Activated CD4-positive, CD25-positive, alpha-beta regulatory T cell treated with anti-CD3 and anti-CD28 coated beads, Interleukin-2, amount 50 U/mL, for 72 hours (primary cell): Measurements from ENCODE around the gene AGPAT1.

ENCODE experiments used
- DNase-seq: peaks from one replicate; pipeline ENCODE4 v3.0.0; 2021

Gene AGPAT1

DNA sequence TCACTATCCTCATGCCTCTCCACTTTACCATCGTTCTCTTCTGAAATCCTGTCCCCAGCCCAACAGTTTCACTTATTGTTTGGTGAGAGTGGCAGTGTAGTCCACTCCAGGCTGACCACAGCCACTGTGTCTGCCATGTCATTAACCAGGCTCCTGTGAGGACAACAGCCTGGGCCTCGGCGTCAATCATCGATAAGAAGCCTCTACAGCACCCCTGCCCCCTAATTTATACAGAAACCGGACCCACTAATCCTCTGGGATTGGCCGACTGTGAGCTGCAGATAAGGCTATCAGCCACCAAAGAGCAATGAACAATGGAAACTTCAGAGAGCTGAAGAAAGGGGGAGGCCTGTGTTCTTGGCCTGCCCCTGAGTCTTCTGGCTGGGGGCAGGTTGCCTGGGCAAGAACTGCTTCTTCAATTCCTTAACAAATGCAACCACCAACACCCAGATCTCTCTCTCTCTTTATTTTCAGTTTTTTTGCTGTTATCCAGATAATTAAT lies 8.1 kb downstream of the AGPAT1 start:
- no peak for DNase-seq

DNA sequence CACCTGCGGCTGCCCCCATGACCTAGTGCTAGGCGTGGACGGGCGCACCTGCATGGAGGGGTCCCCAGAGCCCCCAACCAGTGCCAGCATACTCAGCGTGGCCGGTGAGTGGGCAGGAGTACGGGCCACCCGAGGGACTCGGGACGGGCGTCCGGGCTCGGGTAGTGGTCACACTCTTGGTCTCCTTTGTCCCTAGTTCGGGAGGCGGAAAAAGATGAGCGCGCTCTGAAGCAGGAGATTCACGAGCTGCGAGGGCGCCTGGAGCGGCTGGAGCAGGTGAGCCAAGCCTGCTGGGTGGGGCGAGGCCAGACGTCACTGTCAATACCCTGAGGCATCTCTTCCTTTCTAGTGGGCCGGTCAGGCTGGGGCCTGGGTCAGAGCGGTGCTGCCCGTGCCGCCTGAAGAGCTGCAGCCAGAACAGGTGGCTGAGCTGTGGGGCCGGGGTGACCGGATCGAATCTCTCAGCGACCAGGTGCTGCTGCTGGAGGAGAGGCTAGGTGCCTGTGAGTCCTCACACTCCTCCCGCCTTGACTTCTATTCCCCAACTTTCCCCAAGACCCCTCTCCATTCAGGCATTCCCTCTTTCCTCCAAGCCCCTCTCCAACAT lies 8.6 kb downstream of the AGPAT1 start:
- DNase-seq: no peak

DNA sequence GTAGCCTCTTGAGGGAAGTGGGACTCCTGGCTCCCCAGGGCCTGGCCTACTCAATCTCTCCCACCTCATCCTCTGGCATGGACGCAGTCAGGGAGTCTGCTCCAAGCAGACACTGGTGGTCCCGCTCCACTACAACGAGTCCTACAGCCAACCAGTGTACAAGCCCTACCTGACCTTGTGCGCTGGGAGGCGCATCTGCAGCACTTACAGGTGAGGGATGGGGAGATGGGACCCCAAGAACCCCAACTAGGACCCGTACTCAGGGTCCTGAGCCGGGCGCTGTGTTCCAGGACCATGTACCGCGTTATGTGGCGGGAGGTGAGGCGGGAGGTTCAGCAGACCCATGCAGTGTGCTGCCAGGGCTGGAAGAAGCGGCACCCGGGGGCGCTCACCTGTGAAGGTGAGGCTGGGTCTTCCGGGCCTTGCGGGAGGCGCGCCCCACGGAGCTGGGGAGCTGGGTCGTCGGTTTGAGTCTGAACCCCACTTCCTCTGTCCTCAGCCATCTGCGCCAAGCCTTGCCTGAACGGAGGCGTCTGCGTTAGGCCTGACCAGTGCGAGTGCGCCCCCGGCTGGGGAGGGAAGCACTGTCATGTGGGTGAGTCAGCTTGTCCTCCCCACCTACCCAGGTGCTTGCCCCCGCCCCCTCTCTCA lies 9.3 kb downstream of the AGPAT1 start:
- DNase-seq: no peak

DNA sequence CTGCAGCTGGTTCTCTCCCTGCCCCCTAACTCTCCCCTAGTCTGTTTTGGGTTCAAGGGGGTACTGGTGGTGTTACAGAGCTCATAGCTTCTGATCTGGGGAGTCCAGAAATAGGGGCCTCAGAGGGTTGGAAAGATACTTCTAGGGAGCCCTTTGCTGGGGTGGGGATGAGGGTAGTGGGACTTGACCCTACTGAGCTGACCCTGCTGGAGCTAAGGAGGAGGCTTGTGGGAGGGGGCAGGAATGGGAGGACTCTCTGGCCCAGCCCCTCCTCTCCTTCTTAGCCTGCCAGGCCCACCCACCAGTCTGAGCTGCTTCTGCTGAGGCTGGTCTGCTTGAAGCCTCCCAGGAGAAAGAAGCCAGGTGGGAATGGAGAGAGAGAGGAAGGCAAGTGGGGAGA lies 11.6 kb downstream of the AGPAT1 start, which contains the start of gene EGFL8:
EGFL8 (plus strand) TSS at position 301 of the 400 bp plus-strand sequence. CDS start 1,571 bp downstream, outside the sequence.
- DNase-seq: no peak

DNA sequence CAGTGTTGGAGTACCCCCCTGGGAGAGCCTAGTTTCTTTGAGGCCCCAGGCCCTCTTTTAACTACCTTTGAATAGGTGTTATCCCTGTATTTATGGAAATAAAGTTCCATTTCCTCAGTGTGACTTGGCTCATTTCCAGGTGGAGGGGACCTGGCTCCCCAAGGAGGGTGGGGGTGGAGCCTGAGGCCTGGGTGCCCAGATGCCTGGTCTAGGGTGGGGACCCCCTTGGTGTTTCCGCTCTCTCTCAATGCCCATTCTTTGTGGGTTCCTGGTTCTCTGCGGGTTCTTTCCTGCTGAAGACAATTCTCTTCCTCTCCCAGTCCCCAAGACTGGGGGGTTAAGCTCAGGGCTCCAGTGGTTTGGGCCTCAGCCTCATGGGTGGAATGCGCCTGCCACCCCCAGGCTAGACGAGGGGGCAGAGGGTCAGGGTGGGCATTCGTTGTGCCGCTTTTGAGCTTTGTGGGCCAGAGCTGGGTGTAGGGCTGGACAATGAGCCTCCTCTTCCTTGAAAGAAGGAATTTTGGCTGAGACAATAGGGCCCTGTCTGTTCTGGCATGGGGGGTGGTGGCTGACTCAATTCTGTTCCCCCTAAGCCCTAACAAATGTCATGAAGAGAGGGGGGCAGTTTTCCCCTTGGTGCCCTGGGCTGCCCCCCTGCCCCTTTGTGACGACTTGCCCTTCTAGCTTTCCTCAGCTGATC lies 12.2 kb downstream of the AGPAT1 start:
- no peak for DNase-seq

DNA sequence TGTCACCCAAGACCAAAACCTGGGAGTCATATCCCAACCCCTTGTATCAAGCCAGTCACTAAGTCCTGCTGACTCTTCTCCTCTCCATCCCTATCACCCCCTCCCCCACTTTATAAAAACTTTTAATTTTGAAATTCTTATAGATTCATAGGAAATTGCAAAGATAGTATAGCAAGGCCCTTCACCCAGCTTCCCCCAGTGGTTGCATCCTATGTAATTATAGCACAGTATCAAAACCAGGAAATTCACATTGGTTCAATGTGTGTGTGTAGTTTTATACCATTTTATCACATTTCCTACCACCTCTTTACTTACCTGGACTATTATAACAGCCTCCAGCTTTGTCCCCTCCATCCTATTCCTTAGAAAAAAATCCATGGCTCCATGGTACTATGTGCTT lies 17.8 kb downstream of the AGPAT1 start:
- no peak for DNase-seq

DNA sequence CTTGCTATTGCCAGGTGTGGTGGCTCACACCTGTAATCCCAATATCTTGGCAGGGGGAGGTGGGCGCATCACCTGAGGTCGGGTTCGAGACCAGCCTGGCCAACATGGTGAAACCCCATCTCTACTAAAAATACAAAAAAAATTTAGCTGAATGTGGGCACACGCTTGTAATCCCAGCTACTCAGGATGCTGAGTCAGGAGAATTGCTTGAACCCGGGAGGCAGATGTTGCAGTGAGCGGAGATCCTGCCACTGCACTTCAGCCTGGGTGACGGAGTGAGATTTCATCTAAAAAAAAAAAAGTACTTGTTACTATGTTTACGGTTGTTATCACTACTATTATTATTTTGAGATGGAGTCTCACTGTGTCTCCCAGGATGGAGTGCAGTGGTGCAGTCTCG lies 19.0 kb downstream of the AGPAT1 start:
- no peak for DNase-seq

DNA sequence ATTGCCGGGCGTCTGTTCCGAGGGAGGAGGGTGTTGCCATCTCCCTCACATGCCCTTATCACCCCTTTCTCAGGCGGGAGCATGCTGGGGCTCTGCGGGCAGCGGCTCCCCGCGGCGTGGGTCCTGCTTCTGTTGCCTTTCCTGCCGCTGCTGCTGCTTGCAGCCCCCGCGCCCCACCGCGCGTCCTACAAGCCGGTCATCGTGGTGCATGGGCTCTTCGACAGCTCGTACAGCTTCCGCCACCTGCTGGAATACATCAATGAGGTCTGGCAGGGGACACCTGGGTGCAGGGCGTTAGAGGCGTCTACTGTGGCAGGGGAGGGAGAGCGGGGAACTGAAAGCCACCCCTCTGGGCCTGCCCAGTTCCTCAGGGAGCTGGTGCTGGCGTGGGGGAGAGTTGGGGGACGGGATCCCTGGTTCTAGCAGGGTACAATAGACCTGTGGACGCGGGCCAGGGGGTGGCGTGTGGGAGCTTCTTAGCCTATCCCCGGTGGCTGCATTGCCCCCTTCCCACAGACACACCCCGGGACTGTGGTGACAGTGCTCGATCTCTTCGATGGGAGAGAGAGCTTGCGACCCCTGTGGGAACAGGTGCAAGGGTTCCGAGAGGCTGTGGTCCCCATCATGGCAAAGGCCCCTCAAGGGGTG lies 21.2 kb downstream of the AGPAT1 start:
- peak; percentile 57 for DNase-seq

DNA sequence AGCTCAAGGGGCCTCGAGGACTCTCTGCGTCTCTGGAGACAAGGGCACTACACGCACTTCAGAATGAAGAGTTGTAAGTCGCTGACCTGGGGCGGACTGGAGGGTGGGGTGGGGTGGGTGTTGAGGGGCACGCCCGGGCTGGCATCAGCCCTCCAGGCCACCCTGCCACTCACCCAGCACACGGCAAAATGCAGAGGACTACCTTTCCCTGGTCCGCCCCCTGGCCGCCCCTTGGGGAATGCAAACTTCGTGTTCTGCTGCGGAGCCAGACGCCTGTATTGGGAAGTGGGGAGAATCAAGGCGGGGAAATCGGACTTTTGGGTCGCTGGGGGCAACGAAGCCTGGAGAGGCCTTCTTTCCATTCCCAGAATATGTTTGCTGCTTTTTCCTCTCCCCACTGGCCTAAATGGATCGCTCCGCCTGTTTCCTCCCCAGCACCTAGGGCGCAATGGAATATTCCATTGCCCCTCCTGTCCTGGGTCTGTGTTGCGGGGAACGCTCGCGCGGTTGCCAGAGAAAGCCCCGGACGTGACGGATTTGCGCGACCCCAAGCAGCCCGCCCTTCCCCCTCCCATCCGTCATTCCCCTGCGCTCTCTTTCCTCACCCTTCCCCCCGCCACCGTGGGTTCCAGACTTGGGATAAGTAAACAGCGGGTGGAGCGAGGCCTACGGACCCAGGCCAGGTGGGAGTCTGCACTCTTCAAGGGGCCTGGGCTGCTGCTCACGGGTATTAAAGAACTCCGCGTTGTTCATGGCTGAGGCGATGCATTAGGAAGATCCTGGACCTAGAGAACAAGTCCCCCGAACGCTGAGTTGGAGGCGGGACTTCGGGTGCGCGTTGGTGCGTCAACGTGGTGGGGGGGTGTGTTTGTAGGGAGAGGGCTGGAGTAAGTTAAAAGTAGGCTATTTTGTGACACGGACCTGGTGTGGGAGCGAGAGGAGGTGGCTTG lies 22.0 kb downstream of the AGPAT1 start, which contains the start of gene PPT2:
PPT2 (plus strand) TSS at position 578 of the 950 bp plus-strand sequence. CDS start 454 bp downstream, outside the sequence.
- DNase-seq: peak; percentile 55

DNA sequence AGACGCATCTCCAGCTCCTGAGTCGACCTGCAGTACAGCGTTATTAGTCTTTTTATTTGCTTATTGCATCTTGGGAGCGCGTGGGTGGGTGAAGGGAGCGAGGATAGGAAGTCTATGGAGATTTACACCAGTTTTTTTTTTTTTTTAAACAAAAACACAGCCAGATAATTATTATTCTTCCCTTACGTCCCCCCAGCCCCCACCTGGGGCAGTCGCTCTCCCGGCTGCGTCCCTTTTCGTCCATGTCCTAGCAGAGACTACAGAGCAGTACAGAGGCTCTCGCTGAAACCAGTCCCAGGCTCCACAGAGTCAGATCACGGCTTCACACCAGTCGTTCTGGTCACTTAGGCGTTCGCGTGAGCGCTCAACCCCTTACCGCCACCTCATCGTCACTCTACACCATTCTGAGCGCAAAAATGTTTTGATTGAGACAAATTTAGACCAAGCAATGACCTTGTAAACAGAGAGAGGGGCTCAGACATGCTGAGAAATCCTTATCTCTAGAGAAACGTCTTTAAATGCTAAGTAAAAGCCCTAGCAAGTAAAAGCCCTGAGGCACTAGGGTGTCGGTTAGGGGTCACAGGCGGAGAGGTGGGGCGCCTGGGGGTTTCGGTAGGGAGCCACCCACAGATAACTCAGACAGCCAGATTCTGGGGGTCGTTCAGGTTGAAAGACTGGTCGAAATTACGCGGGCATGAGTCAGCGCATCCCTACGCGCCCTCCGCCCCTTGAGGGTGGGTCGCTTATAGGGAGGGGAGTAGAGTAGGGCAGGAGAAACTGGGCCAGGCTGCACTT lies 22.9 kb downstream of the AGPAT1 start:
- DNase-seq: no peak

DNA sequence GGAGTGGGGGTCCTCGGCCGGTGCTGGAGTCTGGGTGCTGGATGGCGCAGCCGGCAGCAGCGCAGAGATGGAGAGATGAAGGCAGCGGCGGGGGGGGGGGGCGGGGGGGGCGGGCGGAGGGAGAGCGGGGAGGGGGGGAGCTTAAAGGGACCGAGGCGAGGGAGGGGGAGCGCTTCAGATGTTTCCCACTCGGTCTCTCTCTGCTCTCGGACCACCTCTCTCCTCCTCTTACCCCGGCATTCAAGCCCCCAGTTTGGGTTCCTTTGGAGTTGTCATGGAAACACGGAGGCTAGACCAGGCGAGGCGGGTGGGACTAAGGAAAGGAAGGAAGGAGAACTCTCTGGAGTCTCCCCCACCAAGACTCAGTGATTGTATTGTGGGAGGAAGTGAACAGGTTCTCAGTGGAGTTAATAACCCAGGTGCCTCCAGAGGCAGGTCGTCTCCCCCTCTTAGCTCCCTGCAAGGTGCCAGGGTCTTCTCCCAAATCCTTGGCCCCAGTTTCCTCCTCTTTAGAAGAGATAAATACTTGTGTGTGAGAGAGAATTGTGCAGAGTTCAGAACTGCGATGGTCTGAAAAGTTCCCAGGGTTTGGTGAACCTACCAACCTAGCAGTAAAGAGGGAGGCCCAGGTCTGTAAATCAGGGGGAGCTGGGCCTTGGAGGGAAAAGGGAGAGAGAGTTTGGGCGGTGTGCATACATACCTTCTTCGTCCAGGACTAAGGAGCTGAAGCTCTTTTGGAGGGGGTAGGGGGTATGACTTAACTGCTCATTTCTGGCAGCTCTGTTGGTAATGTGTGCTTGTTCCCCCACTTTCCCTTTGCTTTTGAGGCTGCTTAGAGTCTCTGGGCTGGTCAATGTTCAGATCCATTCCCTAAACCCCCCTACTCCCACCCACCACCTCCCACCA lies 23.8 kb downstream of the AGPAT1 start, which contains the start of gene PRRT1:
PRRT1 (minus strand) TSS at position 77 of the 906 bp plus-strand sequence. CDS start 112 bp downstream, outside the sequence.
- DNase-seq: no peak

DNA sequence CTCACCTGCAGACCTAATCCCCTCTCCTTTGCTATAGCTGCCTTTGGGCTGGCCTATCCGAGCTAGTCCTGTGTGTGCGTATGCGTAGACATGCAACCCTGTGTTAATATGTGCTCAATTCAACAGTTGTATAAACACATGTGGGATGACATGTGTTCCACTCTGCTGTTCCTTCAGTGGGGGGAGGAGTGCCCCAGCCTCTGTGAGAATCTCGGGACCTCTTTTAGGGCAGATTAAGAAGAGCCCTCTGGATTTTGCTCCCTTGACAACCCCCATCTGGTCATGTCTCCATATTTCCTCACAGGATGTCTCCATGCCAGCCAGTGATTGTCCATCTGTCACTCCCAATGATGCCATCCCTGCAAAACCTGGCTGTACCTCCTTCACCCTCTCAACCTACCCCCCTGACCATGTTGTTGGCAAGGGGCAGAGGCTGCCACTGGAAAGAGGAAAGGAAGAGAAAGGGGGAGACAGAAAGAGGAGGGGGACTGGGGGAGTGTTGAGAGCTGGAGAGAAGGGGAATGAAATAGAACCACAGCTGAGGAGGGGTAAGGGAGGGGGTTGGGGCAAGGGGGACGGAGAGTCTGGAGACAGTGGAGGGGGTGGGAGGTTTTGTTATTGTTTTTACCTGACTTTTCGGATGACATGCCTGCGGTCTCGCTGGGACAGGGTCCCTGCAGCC lies 24.6 kb downstream of the AGPAT1 start:
- DNase-seq: no peak

DNA sequence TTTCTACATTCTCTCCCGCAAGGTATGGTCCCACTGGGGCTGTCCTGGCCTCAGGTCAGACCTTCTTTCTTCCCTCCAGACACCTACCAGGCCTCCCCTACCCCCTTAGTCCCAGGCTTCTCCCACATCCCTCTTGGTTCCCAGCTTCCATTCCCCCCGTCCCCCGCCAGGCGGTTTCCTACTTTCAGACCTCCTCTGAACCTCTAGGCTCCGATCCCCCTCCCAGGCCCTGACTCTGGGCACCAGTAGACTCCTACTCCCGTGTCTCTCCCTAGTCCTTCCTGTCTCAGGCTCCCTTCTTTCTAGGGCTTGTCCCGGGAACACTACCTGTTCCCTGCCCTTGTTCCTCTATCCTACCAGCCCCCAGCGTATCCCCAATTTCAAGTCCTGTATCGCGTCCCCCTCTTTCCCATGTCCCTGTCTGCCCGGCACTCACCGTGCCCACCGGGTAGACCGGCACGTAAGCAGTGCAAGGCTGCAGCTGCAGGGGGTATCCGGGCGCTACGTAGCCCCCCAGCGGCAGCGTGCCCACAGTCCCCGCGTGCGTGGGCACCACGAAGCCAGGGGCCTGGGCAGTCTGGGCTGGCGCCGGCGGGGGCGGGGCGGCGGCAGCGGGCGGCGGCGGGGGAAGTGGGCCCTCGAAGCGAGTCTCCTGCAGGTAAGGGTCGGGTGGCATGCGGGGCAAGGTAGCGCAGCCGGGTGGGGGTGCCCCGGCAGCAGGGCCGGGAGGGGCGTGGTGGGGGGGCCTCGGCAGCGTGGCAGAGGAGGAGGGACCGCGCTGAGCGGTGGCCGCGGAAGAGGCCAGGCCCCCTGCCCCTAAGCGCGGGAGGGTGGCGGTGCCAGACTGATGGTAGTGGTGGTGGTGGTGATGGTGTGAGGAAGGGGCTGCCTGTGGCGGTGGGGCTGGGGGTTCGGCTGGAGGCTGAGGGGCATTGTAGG lies 25.7 kb downstream of the AGPAT1 start:
- no peak for DNase-seq

DNA sequence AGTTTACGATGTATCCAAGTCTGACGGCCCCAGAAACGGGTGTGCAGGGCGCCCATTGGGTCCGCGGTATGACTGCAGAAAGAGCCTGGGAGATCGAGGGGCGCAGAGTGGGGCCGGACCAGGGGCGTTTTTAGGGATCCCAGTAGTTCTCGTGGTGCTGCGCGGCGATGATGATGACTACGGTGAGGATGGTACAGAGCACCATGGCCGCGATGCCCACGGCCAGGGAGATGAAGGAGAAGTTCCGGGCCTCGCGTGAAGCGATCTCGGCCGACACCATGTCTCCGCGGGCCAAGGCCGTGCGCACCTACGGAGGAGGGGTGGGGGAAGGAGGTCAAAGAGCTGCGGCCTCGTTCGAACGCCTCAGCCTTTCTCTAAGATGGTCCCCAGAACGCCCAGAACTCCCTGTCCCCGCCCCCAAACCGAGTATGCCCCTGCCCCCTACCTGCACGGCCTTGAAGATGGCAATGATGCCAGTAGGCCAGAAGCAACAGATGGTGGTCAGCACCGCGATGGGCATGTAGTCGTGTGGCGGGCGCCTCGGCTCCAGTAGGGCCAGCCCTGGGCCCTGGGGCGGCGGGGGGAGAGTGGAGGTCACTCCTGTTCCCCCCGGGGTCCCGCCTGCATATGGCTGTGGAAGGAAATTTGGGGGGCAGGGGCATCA lies 26.7 kb downstream of the AGPAT1 start:
- DNase-seq: no peak

DNA sequence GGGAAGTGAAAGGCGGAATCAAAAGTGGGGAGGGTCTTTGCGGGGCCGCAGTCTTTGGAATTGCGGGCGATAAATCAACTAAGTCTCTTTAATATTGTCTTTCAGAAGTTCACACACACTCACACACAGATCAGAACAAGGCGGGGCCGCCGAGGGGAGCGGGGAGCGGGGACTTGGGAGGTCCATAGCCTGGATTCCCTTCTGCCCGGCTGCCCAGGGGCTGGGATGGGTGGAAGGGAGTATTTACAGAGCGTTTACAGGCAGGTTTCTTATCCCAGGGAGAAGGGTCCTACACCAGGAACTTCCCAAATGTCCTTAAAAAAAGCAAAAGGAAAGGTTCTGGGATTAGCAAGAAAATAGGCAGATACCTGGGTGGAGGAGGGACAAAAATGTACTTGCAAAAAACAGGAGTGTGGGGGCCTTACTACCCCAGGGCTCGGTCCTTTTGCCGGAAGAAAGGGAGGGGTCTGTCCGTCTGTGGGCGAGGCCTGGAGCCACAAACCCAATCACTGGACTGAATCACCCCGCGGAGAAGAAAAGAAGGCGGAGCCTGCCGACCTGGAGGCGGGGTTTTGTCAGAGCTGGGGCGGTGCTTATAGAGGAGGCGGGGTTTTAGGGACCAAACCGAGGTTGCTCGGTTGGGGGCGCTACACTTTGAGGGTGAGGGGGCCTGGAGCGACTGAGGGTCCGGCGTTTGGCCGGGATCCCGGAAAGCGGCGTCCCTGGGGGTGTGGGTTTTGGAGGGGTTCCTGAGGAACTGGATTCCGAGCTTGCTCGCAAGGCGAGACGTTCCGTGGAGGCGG lies 27.4 kb downstream of the AGPAT1 start:
- peak; percentile 76 for DNase-seq

DNA sequence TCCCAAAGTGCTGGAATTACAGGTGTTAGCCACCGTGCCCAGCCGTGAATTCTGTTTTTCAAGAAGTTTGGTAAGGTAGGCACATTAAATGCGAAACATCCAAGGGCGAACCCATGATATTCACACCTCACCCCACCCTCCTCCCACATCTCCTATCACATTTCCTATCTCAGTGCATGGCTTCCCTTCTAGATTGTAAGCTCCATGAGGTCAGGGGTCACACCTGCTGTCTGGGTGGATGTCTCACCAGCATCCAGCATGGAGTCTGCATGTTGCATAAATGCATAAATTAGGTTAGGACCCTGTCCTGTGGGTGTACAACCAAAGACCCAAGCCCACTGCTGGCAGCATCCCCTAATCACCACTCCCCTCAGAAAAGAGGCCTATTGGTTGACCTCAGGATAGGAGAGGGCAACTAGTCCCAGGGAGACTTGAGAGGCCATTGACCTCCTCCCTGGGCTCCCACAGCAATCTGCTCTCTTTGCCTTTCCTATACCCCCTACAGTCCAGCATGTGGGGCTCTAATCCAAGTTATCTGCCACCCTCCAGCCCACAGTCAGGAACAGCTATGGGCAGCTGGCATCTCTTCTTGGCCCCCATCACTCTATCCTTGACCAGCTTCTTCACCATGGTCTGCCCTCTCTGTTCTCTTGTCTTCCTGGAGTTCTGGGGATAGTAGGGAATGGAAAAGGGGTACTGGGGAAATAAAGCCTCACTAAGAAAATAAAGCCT lies 28.3 kb downstream of the AGPAT1 start:
- DNase-seq: no peak
